NCI-H1417 treated with DMSO at 0.1 percent for 48 hours (cell line): ENCODE data around the gene EHF.
A peak's percentile ranks its signal among the peaks of the same experiment; 100 is the strongest.

ENCODE experiments used
- DNase-seq: peaks from one replicate; lab custom pipeline; 2025; lab: John Stamatoyannopoulos, UW

Gene EHF

GRCh38 chr11:34625576-34625975 lies 4.7 kb downstream of the EHF start:
- DNase-seq: no peak

GRCh38 chr11:34626393-34626792 lies 5.5 kb downstream of the EHF start:
- DNase-seq: no peak

GRCh38 chr11:34627197-34627596 lies 6.3 kb downstream of the EHF start:
- DNase-seq: no peak

- no peak for DNase-seq
These were observed 8.8 kb downstream of the EHF start for GRCh38 chr11:34629711-34630110.

GRCh38 chr11:34630544-34630943 lies 9.7 kb downstream of the EHF start:
- no peak for DNase-seq

GRCh38 chr11:34631297-34631696 lies 10.4 kb downstream of the EHF start:
- DNase-seq: no peak

- no peak for DNase-seq
These were observed 10.8 kb downstream of the EHF start for GRCh38 chr11:34631737-34632104.

GRCh38 chr11:34632105-34632791 lies 11.4 kb downstream of the EHF start:
- peak; percentile 12 for DNase-seq

GRCh38 chr11:34633640-34633989 lies 12.7 kb downstream of the EHF start:
- DNase-seq: no peak

- DNase-seq: no peak
These were observed 13.2 kb downstream of the EHF start for GRCh38 chr11:34633990-34634693.

GRCh38 chr11:34634694-34635062 lies 13.8 kb downstream of the EHF start:
- no peak for DNase-seq

- no peak for DNase-seq
These were observed 15.2 kb downstream of the EHF start for GRCh38 chr11:34636127-34636526.

- DNase-seq: no peak
These were observed 16.4 kb downstream of the EHF start for GRCh38 chr11:34637303-34637702.

GRCh38 chr11:34638897-34639296 lies 18.0 kb downstream of the EHF start:
- no peak for DNase-seq

- no peak for DNase-seq
These were observed 18.7 kb downstream of the EHF start for GRCh38 chr11:34639545-34639944.

GRCh38 chr11:34640050-34640923 lies 19.4 kb downstream of the EHF start:
- DNase-seq: no peak

- DNase-seq: no peak
These were observed 20.0 kb downstream of the EHF start for GRCh38 chr11:34640924-34641275.

GRCh38 chr11:34641456-34641855 lies 20.6 kb downstream of the EHF start:
- no peak for DNase-seq

- DNase-seq: no peak
These were observed 21.2 kb downstream of the EHF start for GRCh38 chr11:34642001-34642554.

- DNase-seq: no peak
These were observed 22.0 kb downstream of the EHF start for GRCh38 chr11:34642873-34643272.

GRCh38 chr11:34643311-34643710 lies 22.4 kb downstream of the EHF start:
- DNase-seq: no peak

GRCh38 chr11:34643846-34644245 lies 23.0 kb downstream of the EHF start:
- no peak for DNase-seq
